ENCODE results near the gene INCENP.

The INCENP gene

GRCh38 chr11:62138630-62139425, 15.0 kb downstream of the INCENP start:
- H3K27ac ChIP-seq: peak overlapping the region in 1 of 21 experiments; percentile 2
- H3K4me3 ChIP-seq: no peak overlapping the region

- Histone ChIP-seq H3K27ac (no peak overlapping the region), H3K4me3 (no peak overlapping the region)
Observed at GRCh38 chr11:62139526-62140303, 15.9 kb downstream of the INCENP start.

GRCh38 chr11:62140304-62141110, 16.7 kb downstream of the INCENP start:
- Histone ChIP-seq H3K4me3 (no peak overlapping the region), H3K27ac (no peak overlapping the region)

- Histone ChIP-seq H3K4me3 (no peak overlapping the region), H3K27ac (no peak overlapping the region)
Observed at GRCh38 chr11:62141111-62142042, 17.6 kb downstream of the INCENP start.

- Histone ChIP-seq H3K4me3 (no peak overlapping the region), H3K27ac (peak overlapping the region in 1 of 21 experiments; percentile 30)
Observed at GRCh38 chr11:62142043-62142375, 18.2 kb downstream of the INCENP start.

- H3K27ac ChIP-seq: peak overlapping the region in 2 of 21 experiments; percentile 8 to 59
- no peak overlapping the region for H3K4me3 ChIP-seq
Observed at GRCh38 chr11:62142921-62143320, 19.1 kb downstream of the INCENP start.

- H3K27ac ChIP-seq: no peak overlapping the region
Observed at GRCh38 chr11:62143727-62144126, 19.9 kb downstream of the INCENP start.

GRCh38 chr11:62144641-62145255, 20.9 kb downstream of the INCENP start:
- Histone ChIP-seq H3K4me3 (no peak overlapping the region), H3K27ac (no peak overlapping the region)

More at GRCh38 chr11:62143727-62144126, 19.9 kb downstream of the INCENP start:
- no peak overlapping the region for H3K4me3 ChIP-seq

- H3K4me3 ChIP-seq: no peak overlapping the region
- no peak overlapping the region for H3K27ac ChIP-seq
Observed at GRCh38 chr11:62145261-62145871, 21.6 kb downstream of the INCENP start.

- Histone ChIP-seq H3K27ac (no peak overlapping the region), H3K4me3 (no peak overlapping the region)
Observed at GRCh38 chr11:62146476-62147200, 22.8 kb downstream of the INCENP start.

GRCh38 chr11:62147545-62147944, 23.7 kb downstream of the INCENP start:
- no peak overlapping the region for H3K4me3 ChIP-seq
- H3K27ac ChIP-seq: no peak overlapping the region

GRCh38 chr11:62148271-62148980, 24.6 kb downstream of the INCENP start:
- no peak overlapping the region for H3K27ac ChIP-seq
- no peak overlapping the region for H3K4me3 ChIP-seq

- H3K27ac ChIP-seq: no peak overlapping the region
Observed at GRCh38 chr11:62149986-62150886, 26.4 kb downstream of the INCENP start.

GRCh38 chr11:62150887-62151736, 27.3 kb downstream of the INCENP start:
- Histone ChIP-seq H3K4me3 (no peak overlapping the region), H3K27ac (no peak overlapping the region)

More at GRCh38 chr11:62149986-62150886, 26.4 kb downstream of the INCENP start:
- H3K4me3 ChIP-seq: no peak overlapping the region

GRCh38 chr11:62151737-62152102, 27.9 kb downstream of the INCENP start:
- no peak overlapping the region for H3K4me3 ChIP-seq

More at GRCh38 chr11:62151737-62152102, 27.9 kb downstream of the INCENP start:
- no peak overlapping the region for H3K27ac ChIP-seq
